Measurements from ENCODE around the gene ORAI3.

ORAI3 gene

GRCh38 chr16:31003744-31004143, 54.9 kb downstream of the ORAI3 start:
- TF ChIP-seq TCF12 (IDR thresholded peaks at IDR 0.05; ENCODE audit: low read depth) (no peak), MAX (IDR thresholded peaks at IDR 0.05) (no peak), ZBTB7A (IDR thresholded peaks at IDR 0.05; ENCODE audit: low read depth) (no peak), YY1 (IDR thresholded peaks at IDR 0.05; ENCODE audit: low read depth) (no peak), EP300 (IDR thresholded peaks at IDR 0.05; ENCODE audit: borderline replicate concordance) (no peak), FOXM1 (IDR thresholded peaks at IDR 0.05; ENCODE audit: borderline replicate concordance, low read depth) (no peak), RAD21 (IDR thresholded peaks at IDR 0.05; ENCODE audit: low read depth) (no peak), CREB1 (IDR thresholded peaks at IDR 0.05; ENCODE audit: low read depth) (no peak), TEAD4 (IDR thresholded peaks at IDR 0.05) (no peak), REST (IDR thresholded peaks at IDR 0.05; ENCODE audit: low read depth) (no peak)

All from Ishikawa (cell line).